Liver (tissue), 3 donors: ENCODE measurements around the gene CDC42BPB.

Experiments
- ATF3 ChIP-seq: IDR thresholded peaks from 2 replicates; pipeline ENCODE4 v1.6.1; 2016; ENCODE audit warnings: antibody characterized with exemption
- CTCF ChIP-seq: fragments of 150-350 bp; IDR thresholded peaks from 2 replicates; pipeline ENCODE4 v1.5.1; 2017; ENCODE audit warnings: improper control_type of control experiment, low read depth, low read length; ENCODE audit not compliant: missing input control
- EGR1 ChIP-seq, 2 donors: IDR thresholded peaks; 2 replicates each; pipeline ENCODE4 v1.6.1; 2016 to 2018; ENCODE audit warnings: antibody characterized with exemption in 2 of 2, low read depth in 2 of 2
- FOXA1 ChIP-seq: IDR thresholded peaks from 2 replicates; pipeline ENCODE4 v1.6.1; 2016; ENCODE audit warnings: antibody characterized with exemption
- GABPA ChIP-seq, 2 donors: IDR thresholded peaks in 1 of 2; conservative IDR thresholded peaks in 1 of 2; 2 replicates each; pipeline ENCODE4 v1.6.1; 2016; ENCODE audit warnings: antibody characterized with exemption in 2 of 2, mild to moderate bottlenecking in 1 of 2, moderate library complexity in 1 of 2
- HNF4G ChIP-seq: IDR thresholded peaks from 2 replicates; pipeline ENCODE4 v1.6.1; 2016; ENCODE audit warnings: antibody characterized with exemption
- JUND ChIP-seq, 2 donors: IDR thresholded peaks; 2 replicates each; pipeline ENCODE4 v1.6.1; 2016; ENCODE audit warnings: antibody characterized with exemption in 2 of 2
- MAX ChIP-seq: IDR thresholded peaks from 2 replicates; pipeline ENCODE4 v1.6.1; 2016; ENCODE audit warnings: antibody characterized with exemption
- RAD21 ChIP-seq, 2 donors: IDR thresholded peaks; 2 replicates each; pipeline ENCODE4 v1.6.1; 2016; ENCODE audit warnings: antibody characterized with exemption in 2 of 2, mild to moderate bottlenecking in 2 of 2
- REST ChIP-seq: IDR thresholded peaks from 2 replicates; pipeline ENCODE4 v1.6.1; 2016; ENCODE audit warnings: antibody characterized with exemption, mild to moderate bottlenecking
- TAF1 ChIP-seq: conservative IDR thresholded peaks from 2 replicates; pipeline ENCODE4 v1.6.1; 2016; ENCODE audit warnings: antibody characterized with exemption, mild to moderate bottlenecking
- YY1 ChIP-seq: IDR thresholded peaks from 2 replicates; pipeline ENCODE4 v1.6.1; 2016; ENCODE audit warnings: antibody characterized with exemption, mild to moderate bottlenecking
- donor health status: healthy.
- donor health status: healthy.

GRCh38 chr14:102930138-102930752 lies 127.1 kb downstream of the CDC42BPB start:
- no peak for TF ChIP-seq TAF1
- no peak for TF ChIP-seq FOXA1
- no peak for TF ChIP-seq YY1
- no peak for TF ChIP-seq EGR1 (IDR thresholded peaks at IDR 0.05; ENCODE audit: low read depth in 2 of 2)
- no peak for TF ChIP-seq GABPA (IDR thresholded peaks at IDR 0.05 in 1 of 2, conservative IDR thresholded peaks at IDR 0.05 in 1 of 2)
- TF ChIP-seq REST, result no peak
- no peak for TF ChIP-seq CTCF
- TF ChIP-seq HNF4G, result no peak
- TF ChIP-seq MAX, result no peak
- no peak for TF ChIP-seq ATF3
- no peak for TF ChIP-seq RAD21 (IDR thresholded peaks at IDR 0.05)
- TF ChIP-seq JUND (IDR thresholded peaks at IDR 0.05), result no peak
